GM23248 (cell line): Measurements from ENCODE around the gene EFCAB11. TPM values are rescaled to one million over a fixed set of nuclear protein-coding genes. Genes with fewer than 3 reads are reported as not detected.

ENCODE experiments used
- DNase-seq: peaks from one replicate; pipeline ENCODE4 v3.0.0-alpha.2; 2015
- H2AFZ ChIP-seq: fragments of 200-600 bp; sonication (generic); 2 replicates; pipeline ENCODE4 v1.6.1; 2016; ENCODE audit warnings: antibody characterized with exemption
- H3F3A ChIP-seq: fragments of 200-600 bp; sonication (generic); 2 replicates; pipeline ENCODE4 v1.6.1; 2016; ENCODE audit warnings: mild to moderate bottlenecking, antibody characterized with exemption, mixed run types; ENCODE audit not compliant: insufficient read depth
- H3K27ac ChIP-seq: fragments of 200-600 bp; sonication (generic); 2 replicates; pipeline ENCODE4 v1.5.1; 2016; ENCODE audit warnings: mild to moderate bottlenecking
- H3K27me3 ChIP-seq: fragments of 200-600 bp; sonication (generic); replicated peaks from 2 replicates; pipeline ENCODE4 v1.6.1; 2016; ENCODE audit warnings: mild to moderate bottlenecking; ENCODE audit not compliant: insufficient read depth
- H3K36me3 ChIP-seq: fragments of 200-600 bp; sonication (generic); 2 replicates; pipeline ENCODE4 v1.6.1; 2016; ENCODE audit warnings: low read depth, mild to moderate bottlenecking
- H3K4me1 ChIP-seq: fragments of 200-600 bp; sonication (generic); 2 replicates; pipeline ENCODE4 v1.6.1; 2016; ENCODE audit warnings: mild to moderate bottlenecking; ENCODE audit not compliant: insufficient read depth
- H3K4me2 ChIP-seq: fragments of 200-600 bp; sonication (generic); one replicate; pipeline ENCODE4 v1.6.1; 2016; ENCODE audit warnings: mild to moderate bottlenecking; ENCODE audit not compliant: unreplicated experiment
- H3K4me3 ChIP-seq: fragments of 200-600 bp; sonication (generic); 2 replicates; pipeline ENCODE4 v1.5.1; 2016; ENCODE audit warnings: mild to moderate bottlenecking
- H3K79me2 ChIP-seq: fragments of 200-600 bp; sonication (generic); 2 replicates; pipeline ENCODE4 v1.6.1; 2016; ENCODE audit warnings: mild to moderate bottlenecking; ENCODE audit not compliant: insufficient read depth
- H3K9ac ChIP-seq: fragments of 200-600 bp; sonication (generic); 2 replicates; pipeline ENCODE4 v1.6.1; 2016; ENCODE audit warnings: mild to moderate bottlenecking
- H3K9me2 ChIP-seq: fragments of 200-600 bp; sonication (generic); 2 replicates; pipeline ENCODE4 v1.6.1; 2016; ENCODE audit warnings: mixed run types, mild to moderate bottlenecking, moderate library complexity; ENCODE audit not compliant: insufficient read depth
- H3K9me3 ChIP-seq: fragments of 200-600 bp; sonication (generic); one replicate; pipeline ENCODE4 v1.6.1; 2017; ENCODE audit warnings: low read depth
- H4K20me1 ChIP-seq: fragments of 200-600 bp; sonication (generic); 2 replicates; pipeline ENCODE4 v1.6.0; 2016; ENCODE audit not compliant: insufficient read depth
- EZH2 ChIP-seq: fragments of 200-600 bp; sonication (generic); IDR thresholded peaks from 2 replicates; pipeline ENCODE4 v1.6.1; 2018; ENCODE audit warnings: antibody characterized with exemption, mild to moderate bottlenecking; ENCODE audit not compliant: insufficient read depth, poor library complexity, severe bottlenecking
- EZH2phosphoT487 ChIP-seq: fragments of 200-600 bp; sonication (generic); IDR thresholded peaks from 2 replicates; pipeline ENCODE4 v1.6.1; 2018; ENCODE audit warnings: antibody characterized with exemption, moderate library complexity, mild to moderate bottlenecking, low read depth; ENCODE audit not compliant: insufficient read depth
- WGBS, 2 experiments: methylation state at CpG; one replicate each; pipeline ENCODE4 v1.1.6; 2015 to 2017; ENCODE audit warnings: low lambda C conversion rate in 2 of 2, low coverage in 1 of 2; ENCODE audit errors: missing lambda C conversion rate in 2 of 2; 5-methylcytosine and 5-hydroxymethylcytosine counted together
- in situ Hi-C: fragments of 300-500 bp; cut with MboI; formaldehyde crosslinking; loops from 2 replicates; pipeline ENCODE4 v1.15.0; 2020
- polyA plus RNA-seq: library from polyadenylated mRNA; unstranded; fragments of >200 nt; fragmentation: Nextera tagmentation; extraction: Ambion mirVana; gene quantifications from 2 replicates; pipeline ENCODE4 v1.2.1, GENCODE V29; 2016
- total RNA-seq: library from RNA; depleted of rRNA; stranded (reverse); fragments of >200 nt; shearing (Covaris generic); gene quantifications from 2 replicates; pipeline ENCODE4 v1.2.3, GENCODE V29; 2014

EFCAB11 gene
- total and polyA plus RNA-seq, 2 experiments from 2014 or later: 7.9 to 16.4 TPM

- Histone ChIP-seq H3K4me2 (no peak overlapping the region), H2AFZ (no peak overlapping the region), H3K36me3 (no peaks in the 10 kb centered on the region), H4K20me1 (no peaks in the 10 kb centered on the region), H3K9ac (no peak overlapping the region), H3K9me2 (no peaks in the 10 kb centered on the region), H3K27me3 (no peaks in the 10 kb centered on the region), H3F3A (peaks cover 6% of the 10 kb centered on the region; the same call in 1 of the 2 replicates), H3K4me1 (peaks cover 17% of the 10 kb centered on the region), H3K79me2 (no peaks in the 10 kb centered on the region), H3K27ac (no peak overlapping the region), H3K9me3 (no peaks in the 10 kb centered on the region), H3K4me3 (no peak overlapping the region)
- no peak for DNase-seq
- TF ChIP-seq EZH2 (no peak), EZH2phosphoT487 (no peak)
- in situ Hi-C loops: no loop called here
These were observed 92.9 kb downstream of the EFCAB11 start for GRCh38 chr14:89861630-89862029.

- H3K9me3 ChIP-seq: no peaks in the 10 kb centered on the region
- H4K20me1 ChIP-seq: no peaks in the 10 kb centered on the region
- no peaks in the 10 kb centered on the region for H3K9me2 ChIP-seq
- in situ Hi-C loops: no loop called here
- no peaks in the 10 kb centered on the region for H3K79me2 ChIP-seq
- peaks cover 30% of the 10 kb centered on the region for H3K4me1 ChIP-seq
- peaks cover 30% of the 10 kb centered on the region for H3F3A ChIP-seq
- no peak overlapping the region for H3K4me2 ChIP-seq
- no peak overlapping the region for H3K9ac ChIP-seq
- no peak overlapping the region for H3K4me3 ChIP-seq
- TF ChIP-seq EZH2 (no peak), EZH2phosphoT487 (no peak)
- no peaks in the 10 kb centered on the region for H3K27me3 ChIP-seq
- no peak overlapping the region for H3K27ac ChIP-seq
- no peaks in the 10 kb centered on the region for H3K36me3 ChIP-seq
- DNase-seq: no peak
- 49 to 61% methylated on average over 4 of the region's 4 CpGs for WGBS, 2 experiments
- no peak overlapping the region for H2AFZ ChIP-seq
These were observed 96.4 kb downstream of the EFCAB11 start for GRCh38 chr14:89858089-89858488.

GRCh38 chr14:89856871-89857345, 97.6 kb downstream of the EFCAB11 start:
- H3K4me2 ChIP-seq: no peak overlapping the region
- H3K4me3 ChIP-seq: no peak overlapping the region
- no peaks in the 10 kb centered on the region for H3K9me2 ChIP-seq
- H3K27me3 ChIP-seq: no peaks in the 10 kb centered on the region
- no peak overlapping the region for H3K9ac ChIP-seq
- in situ Hi-C loops: no loop called here
- no peaks in the 10 kb centered on the region for H3K9me3 ChIP-seq
- H3K4me1 ChIP-seq: peaks cover 27% of the 10 kb centered on the region
- peak; percentile 65 for DNase-seq
- no peaks in the 10 kb centered on the region for H3K79me2 ChIP-seq
- peaks cover 32% of the 10 kb centered on the region for H3F3A ChIP-seq
- 96 to 97% methylated on average over 1 of the region's 1 CpG for WGBS, 2 experiments
- no peaks in the 10 kb centered on the region for H3K36me3 ChIP-seq
- TF ChIP-seq EZH2phosphoT487 (no peak), EZH2 (no peak)
- H4K20me1 ChIP-seq: no peaks in the 10 kb centered on the region
- no peak overlapping the region for H2AFZ ChIP-seq
- H3K27ac ChIP-seq: peak overlapping the region; percentile 72

GRCh38 chr14:89855961-89856656, 98.4 kb downstream of the EFCAB11 start:
- DNase-seq: peak; percentile 86
- Histone ChIP-seq H3K79me2 (no peaks in the 10 kb centered on the region), H3K4me3 (peak overlapping the region; percentile 37; the same call in 1 of the 2 replicates), H4K20me1 (no peaks in the 10 kb centered on the region), H2AFZ (0 out of 2 replicates have a peak overlapping the region, but pooled peaks have one; percentile 16), H3F3A (peaks cover 32% of the 10 kb centered on the region), H3K9ac (no peak overlapping the region), H3K9me3 (no peaks in the 10 kb centered on the region), H3K9me2 (no peaks in the 10 kb centered on the region), H3K27me3 (no peaks in the 10 kb centered on the region), H3K36me3 (no peaks in the 10 kb centered on the region), H3K4me2 (peak overlapping the region; percentile 84), H3K4me1 (peaks cover 27% of the 10 kb centered on the region), H3K27ac (peak overlapping the region; percentile 72)
- WGBS, 2 experiments: 45 to 46% methylated on average over 8 of the region's 8 CpGs
- in situ Hi-C loops: no loop called here
- TF ChIP-seq EZH2phosphoT487 (0 out of 2 replicates have a peak, but pooled peaks have one; percentile 58), EZH2 (no peak)
